GM18861 (cell line): Measurements from ENCODE around the gene MAP2K1.
"Not testable (repeated sequence)": the region's sequence is repeated elsewhere in the genome, so short reads cannot be mapped to it uniquely, and the experiment has no call there.

Source experiments
- ATAC-seq: cut with Tn5 transposase; IDR thresholded peaks from one replicate; pipeline ENCODE4 v1.9.1; 2021; ENCODE audit not compliant: unreplicated experiment

MAP2K1 gene

DNA sequence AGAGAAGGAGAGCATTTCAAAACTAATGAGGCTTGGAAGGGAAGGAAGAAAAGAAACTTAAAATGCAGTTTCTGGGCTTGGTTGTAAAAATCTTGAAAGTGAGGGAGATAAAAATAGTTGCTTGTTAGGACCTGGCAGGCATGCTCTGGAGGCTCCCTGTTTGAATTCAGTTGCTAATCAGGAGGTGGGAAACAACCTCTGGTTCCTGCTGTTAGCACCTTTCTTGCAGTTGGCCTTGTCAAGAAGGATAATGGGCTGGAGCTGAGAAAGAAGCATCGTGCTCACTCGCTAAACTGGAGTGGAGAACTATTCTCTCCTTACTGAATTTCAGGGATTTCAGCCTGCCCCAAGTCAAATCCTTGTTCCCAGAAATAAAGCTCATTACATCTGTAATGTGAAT, 87.4 kb downstream of the MAP2K1 start:
- no peak for ATAC-seq

GRCh38 chr15:66474963-66475362, 88.3 kb downstream of the MAP2K1 start:
- no peak for ATAC-seq

DNA sequence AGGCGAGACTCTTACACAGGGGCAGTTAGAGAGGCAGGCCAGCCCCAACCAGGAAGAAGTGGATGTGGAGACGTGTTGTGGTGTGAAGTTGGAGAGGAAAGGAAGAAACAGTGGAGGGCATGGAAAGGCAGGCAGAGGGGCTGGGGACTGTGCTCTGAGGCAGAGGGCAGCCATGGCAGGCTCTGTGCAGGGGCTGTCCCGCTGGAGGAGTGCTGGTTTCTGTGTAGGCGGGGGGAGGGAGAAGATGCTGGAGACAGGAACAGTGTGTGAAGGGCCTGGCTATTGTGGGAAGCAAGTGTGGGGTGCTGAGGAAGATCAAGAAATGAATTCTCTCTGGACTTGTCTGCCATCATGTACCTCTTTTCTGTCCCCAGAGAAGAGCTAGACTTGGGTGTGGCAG, 89.8 kb downstream of the MAP2K1 start:
- ATAC-seq: no peak

- no peak for ATAC-seq
Observed at GRCh38 chr15:66477011-66477410, 90.3 kb downstream of the MAP2K1 start.

DNA sequence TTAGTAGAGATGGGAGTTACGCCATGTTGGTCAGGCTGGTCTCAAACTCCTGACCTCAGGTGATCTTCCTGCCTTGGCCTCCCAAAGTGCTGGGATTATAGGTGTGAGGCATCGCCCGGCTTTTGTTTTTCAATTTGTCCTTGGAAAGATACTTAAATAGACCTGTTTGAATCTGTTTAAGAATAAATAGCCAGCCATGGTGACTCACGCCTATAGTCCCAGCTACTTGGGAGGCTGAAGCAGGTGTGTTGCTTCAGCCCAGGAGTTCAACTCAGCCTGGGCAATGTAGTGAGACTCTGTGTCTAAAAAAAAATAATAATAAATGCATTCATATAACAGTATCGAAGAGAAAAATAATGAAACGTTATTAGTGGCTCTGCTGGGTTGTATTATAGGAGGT, 93.6 kb downstream of the MAP2K1 start:
- no peak for ATAC-seq

DNA sequence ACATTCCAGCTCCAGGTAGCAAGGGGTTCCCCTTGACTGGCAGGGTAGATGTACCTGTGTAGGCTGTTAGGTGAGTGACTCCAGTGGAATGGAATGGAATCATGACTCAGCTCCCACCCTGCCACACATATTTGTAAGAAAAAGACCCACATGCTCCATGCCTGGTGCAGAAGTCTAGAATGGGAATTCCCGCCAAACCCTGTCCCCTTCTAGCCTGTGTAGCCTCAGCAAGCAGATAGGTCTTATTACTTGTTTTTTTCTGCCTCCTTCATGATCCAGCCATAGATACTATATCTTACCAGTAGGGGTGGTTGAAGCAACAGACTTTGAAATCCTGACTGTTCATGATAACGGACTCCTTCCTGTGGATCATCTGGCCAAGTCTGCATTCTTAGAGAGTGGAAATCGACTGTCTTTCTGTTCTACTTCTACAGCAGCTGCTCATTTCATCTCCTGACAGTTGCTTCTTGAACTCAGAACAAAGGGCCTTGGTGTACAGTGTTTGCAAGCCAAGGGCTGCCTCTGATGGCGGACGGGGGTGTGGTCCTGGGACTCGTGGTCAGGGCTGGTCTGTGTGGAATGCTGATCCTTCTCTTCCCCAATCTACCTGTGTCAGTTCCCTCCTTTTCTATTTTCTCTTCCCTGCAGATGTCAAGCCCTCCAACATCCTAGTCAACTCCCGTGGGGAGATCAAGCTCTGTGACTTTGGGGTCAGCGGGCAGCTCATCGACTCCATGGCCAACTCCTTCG, 94.6 kb downstream of the MAP2K1 start:
- no peak for ATAC-seq

DNA sequence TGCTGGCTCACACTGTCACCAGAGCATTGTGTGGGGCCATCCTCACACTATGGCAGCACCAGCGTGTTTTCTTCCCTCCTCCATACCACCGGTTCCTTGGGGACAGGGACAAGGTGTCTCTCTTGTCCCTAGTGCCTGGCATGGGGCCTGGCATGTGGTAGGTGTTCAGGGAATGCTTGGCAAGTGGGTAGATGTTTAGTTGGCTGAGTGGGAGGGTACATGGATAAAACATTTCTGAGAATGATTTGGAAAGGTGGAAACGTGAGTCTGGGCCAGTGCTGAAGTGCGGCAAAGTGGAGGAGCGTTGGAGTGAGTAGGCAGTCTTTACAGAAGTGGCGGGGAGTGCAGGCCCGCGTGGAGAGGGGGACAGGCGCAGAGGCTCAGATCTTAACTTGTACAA, 95.8 kb downstream of the MAP2K1 start:
- ATAC-seq: no peak

- no peak for ATAC-seq
Observed at GRCh38 chr15:66483131-66483566, 96.4 kb downstream of the MAP2K1 start.

DNA sequence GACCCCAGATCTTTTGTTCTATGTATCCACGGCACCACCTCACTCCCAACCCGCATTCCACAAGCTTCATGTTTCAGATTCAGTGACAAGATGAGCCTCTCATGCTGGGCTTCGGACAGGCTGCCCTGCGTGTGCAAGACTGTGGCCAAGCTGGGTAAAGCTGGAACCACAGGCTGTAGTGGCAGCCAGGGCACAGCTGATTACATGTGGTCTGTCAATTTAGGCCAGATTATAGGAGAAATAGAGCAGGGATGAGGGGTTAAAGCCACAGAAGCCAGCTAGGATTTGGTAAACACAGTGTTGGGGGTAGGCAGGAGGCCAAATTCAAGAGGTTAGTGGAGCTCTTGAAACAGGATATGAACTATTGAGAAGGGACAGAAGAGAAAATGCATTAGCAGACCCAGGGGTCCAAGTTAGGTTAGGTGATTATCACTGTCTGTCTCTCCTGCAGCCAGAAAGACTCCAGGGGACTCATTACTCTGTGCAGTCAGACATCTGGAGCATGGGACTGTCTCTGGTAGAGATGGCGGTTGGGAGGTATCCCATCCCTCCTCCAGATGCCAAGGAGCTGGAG, 97.9 kb downstream of the MAP2K1 start:
- no peak for ATAC-seq

GRCh38 chr15:66486887-66487286, 100.2 kb downstream of the MAP2K1 start:
- no peak for ATAC-seq

GRCh38 chr15:66488525-66488924, 101.8 kb downstream of the MAP2K1 start:
- no peak for ATAC-seq

GRCh38 chr15:66489179-66489791, 102.6 kb downstream of the MAP2K1 start:
- no peak for ATAC-seq

- ATAC-seq: no peak
Observed at GRCh38 chr15:66491846-66492245, 105.1 kb downstream of the MAP2K1 start.

DNA sequence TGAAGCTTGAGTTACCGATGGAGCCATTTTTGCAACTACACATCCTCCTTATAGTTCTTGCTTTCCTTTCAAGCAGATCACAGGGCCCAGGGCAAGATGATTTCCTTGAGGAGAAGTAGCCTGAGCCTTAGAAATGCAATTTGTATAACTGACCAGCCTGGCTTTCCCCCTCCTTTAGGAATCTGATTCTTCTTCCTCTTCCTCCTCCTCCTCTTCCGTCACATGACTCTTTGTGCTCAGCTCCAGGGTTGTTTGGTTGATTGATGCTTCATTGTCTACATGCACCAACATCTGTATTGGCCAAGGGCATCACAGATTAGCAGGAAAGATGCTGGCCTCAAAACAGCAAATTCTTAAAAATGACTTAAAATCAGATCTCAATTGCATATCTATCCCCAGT, 107.5 kb downstream of the MAP2K1 start:
- no peak for ATAC-seq

GRCh38 chr15:66496951-66497501, 110.3 kb downstream of the MAP2K1 start:
- ATAC-seq: no peak

DNA sequence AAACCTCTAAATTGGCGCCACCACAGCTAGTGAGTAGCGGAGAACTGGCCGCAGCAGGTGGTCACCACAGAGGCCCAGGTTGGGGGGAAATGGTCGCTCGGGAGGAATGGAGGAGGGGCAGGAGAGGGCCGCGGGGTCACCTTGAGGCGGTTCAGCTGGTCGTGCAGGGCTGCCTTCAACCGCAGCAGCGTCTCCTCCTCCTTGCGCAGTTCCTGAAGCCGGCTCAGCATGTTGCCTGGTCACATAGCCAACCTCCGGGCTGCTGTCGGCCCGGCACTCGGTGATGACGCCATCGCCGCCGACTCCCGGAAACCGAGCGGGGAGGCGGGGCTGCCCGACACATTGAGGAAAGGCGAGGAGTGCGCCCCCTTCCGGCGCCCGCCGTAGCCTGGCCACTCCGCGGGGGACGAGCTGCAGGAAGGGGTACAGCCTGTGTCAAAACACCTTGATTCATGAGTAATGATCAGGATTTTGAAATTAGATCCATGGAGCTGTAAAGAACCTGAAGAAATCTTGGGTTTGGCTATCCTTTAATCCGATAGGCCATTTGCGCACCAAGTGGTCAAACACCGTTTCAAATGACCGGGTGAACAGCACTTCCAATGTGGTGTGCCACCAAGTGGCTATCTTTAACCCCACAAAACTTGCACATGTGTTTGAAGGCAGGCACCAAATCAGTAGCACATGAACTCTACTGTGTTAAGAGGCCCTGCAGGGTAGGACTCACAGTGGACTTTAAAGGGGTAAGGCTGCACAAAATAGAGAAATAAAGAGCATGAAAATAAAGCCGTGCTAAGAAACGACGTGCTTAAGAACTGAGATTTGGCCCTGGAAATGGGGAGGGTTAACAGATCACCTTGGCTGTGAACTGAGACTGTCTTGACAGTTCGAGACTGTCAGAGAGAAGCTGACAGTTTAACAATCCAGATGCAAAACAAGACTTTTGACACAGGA, 111.1 kb downstream of the MAP2K1 start, which contains the start of gene SNAPC5:
Gene SNAPC5, minus strand, starts transcription at position 261 of the 954 bp plus-strand sequence. Its CDS starts 31 bp downstream, at position 230.
- peak; percentile 73 for ATAC-seq

- no peak for ATAC-seq
Observed at GRCh38 chr15:66498501-66499386, 112.0 kb downstream of the MAP2K1 start.

DNA sequence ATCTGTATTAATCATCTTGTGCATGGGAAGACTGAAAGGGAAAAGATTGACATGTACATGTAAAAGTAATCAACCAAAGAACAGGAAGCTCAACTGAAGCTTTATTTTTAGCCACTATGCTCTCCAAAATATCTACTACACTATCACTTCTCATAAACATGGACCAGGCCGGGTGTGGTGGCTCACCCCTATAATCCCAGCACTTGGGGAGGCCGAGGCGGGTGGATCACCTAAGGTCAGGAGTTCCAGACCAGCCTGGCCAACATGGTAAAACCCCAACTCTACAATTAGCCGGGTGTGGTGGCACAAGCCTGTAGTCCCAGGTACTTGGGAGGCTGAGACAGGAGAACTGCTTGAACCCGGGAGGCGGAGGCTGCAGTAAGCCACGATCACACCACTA, 113.6 kb downstream of the MAP2K1 start:
- not testable (repeated sequence) for ATAC-seq

DNA sequence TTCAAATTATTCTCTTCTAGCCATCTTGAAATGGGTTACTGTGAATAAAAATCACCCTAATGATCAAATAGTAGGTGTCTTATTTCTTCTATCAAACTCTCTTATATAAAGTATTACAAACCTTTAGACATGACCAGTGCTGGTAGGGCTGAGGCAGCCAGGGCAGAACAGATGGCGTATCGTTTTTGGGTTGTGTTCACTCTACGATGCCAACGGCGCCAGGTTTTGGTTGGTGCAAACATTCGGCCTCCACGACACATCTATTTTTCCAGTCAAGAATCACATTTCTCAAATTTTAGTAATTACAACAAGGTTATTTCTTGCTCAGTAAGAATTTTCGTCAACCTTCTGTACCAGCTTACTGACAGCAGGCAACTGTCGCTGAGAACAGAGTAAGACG, 115.8 kb downstream of the MAP2K1 start:
- ATAC-seq: no peak
